Upper lobe of left lung (tissue), 6 donors: Measurements from ENCODE around the gene STK11. TPM values are rescaled to one million over a fixed set of nuclear protein-coding genes. Genes with fewer than 3 reads are reported as not detected.

ENCODE experiments used
- ATAC-seq, 2 donors: fragments of 200-7000 bp; cut with Tn5 transposase; one replicate each; pipeline ENCODE4 v1.9.1; 2022; ENCODE audit warnings: mild to moderate bottlenecking in 2 of 2, moderate library complexity in 2 of 2; ENCODE audit not compliant: low FRiP score in 2 of 2
- DNase-seq, 2 donors: peaks; one replicate each; pipeline ENCODE4 v3.0.0-alpha.2; 2019 to 2020
- H3K27ac ChIP-seq, 4 donors: fragments of 200-600 bp; sonication (generic); one replicate each; pipeline ENCODE4 v1.5.1; 2016 to 2019
- H3K27me3 ChIP-seq, 4 donors: fragments of 200-600 bp; sonication (generic); one replicate each; pipeline ENCODE4 v1.5.1; 2017 to 2019
- H3K36me3 ChIP-seq, 4 donors: fragments of 200-600 bp; sonication (generic); one replicate each; pipeline ENCODE4 v1.5.1; 2016 to 2019
- H3K4me1 ChIP-seq, 4 donors: fragments of 200-600 bp; sonication (generic); one replicate each; pipeline ENCODE4 v1.5.1; 2018 to 2019
- H3K4me3 ChIP-seq, 4 donors: fragments of 200-600 bp; sonication (generic); one replicate each; pipeline ENCODE4 v1.5.1; 2017 to 2019; ENCODE audit warnings: mild to moderate bottlenecking in 2 of 4, moderate library complexity in 1 of 4
- H3K9me3 ChIP-seq, 4 donors: fragments of 200-600 bp; sonication (generic); one replicate each; pipeline ENCODE4 v1.5.1; 2018 to 2019
- EP300 ChIP-seq, 4 donors: sonication (generic); formaldehyde crosslinking; IDR thresholded peaks; one replicate each; pipeline ENCODE4 v1.5.1; 2017; ENCODE audit warnings: antibody characterized with exemption in 4 of 4, control low read depth in 2 of 4
- POLR2A ChIP-seq, 4 donors: fragments of 450-650 bp; IDR thresholded peaks; one replicate each; pipeline ENCODE4 v1.5.1; 2016 to 2017; ENCODE audit warnings: antibody characterized with exemption in 4 of 4, mild to moderate bottlenecking in 2 of 4
- POLR2AphosphoS5 ChIP-seq, 2 donors: sonication (generic); formaldehyde crosslinking; IDR thresholded peaks; one replicate each; pipeline ENCODE4 v1.5.1; 2017; ENCODE audit warnings: antibody characterized with exemption in 2 of 2
- WGBS, 2 donors: methylation state at CpG; one replicate each; pipeline ENCODE4 v1.1.5; 2017 to 2018; 5-methylcytosine and 5-hydroxymethylcytosine counted together
- total RNA-seq, 6 donors: library from RNA; depleted of rRNA in 4 of 6; stranded (reverse); fragments of >200 nt in 4 of 6; gene quantifications; one replicate each; pipeline versions ENCODE4 v1.1.0 to v1.2.1, GENCODE V29; 2016 to 2021
- TF ChIP-seq, protein P1 (sequence below), 6 experiments: fragments of 450-650 bp in 4 of 6; fragments of 200-600 bp in 2 of 6; sonication (generic) in 2 of 6; IDR thresholded peaks; one replicate each; pipeline ENCODE4 v1.5.1; 2016 to 2019; ENCODE audit warnings: antibody characterized with exemption in 6 of 6
- donor health status: DM: no; HTN: no; CAD: no; lungs with moderate emphysema.
- donor health status: DM: no; HTN: yes; CAD: no; lungs with severe emphysema.

The STK11 gene
- total RNA-seq, 6 donors from 2014 or later, result 50.2 to 168 (median 63.2) TPM

- ATAC-seq (no peak), DNase-seq (peak in 1 of 2 donors; percentile 84)
- H3K4me3 ChIP-seq, result no peak overlapping the region
- TF ChIP-seq, protein P1, sequence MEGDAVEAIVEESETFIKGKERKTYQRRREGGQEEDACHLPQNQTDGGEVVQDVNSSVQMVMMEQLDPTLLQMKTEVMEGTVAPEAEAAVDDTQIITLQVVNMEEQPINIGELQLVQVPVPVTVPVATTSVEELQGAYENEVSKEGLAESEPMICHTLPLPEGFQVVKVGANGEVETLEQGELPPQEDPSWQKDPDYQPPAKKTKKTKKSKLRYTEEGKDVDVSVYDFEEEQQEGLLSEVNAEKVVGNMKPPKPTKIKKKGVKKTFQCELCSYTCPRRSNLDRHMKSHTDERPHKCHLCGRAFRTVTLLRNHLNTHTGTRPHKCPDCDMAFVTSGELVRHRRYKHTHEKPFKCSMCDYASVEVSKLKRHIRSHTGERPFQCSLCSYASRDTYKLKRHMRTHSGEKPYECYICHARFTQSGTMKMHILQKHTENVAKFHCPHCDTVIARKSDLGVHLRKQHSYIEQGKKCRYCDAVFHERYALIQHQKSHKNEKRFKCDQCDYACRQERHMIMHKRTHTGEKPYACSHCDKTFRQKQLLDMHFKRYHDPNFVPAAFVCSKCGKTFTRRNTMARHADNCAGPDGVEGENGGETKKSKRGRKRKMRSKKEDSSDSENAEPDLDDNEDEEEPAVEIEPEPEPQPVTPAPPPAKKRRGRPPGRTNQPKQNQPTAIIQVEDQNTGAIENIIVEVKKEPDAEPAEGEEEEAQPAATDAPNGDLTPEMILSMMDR (IDR thresholded peaks at IDR 0.05), result no peak
- no peak for TF ChIP-seq POLR2A (IDR thresholded peaks at IDR 0.05)
- TF ChIP-seq POLR2AphosphoS5 (IDR thresholded peaks at IDR 0.05), result no peak
- no peak for TF ChIP-seq EP300 (IDR thresholded peaks at IDR 0.05)
- peaks cover 0 to 26% (median 16%) of the 10 kb centered on the region in 4 donors for H3K36me3 ChIP-seq
- 93 to 94% methylated on average over 59 to 60 of the region's 69 CpGs for WGBS, 2 donors
- no peak overlapping the region for H3K27ac ChIP-seq
- H3K4me1 ChIP-seq, result peaks cover 37 to 67% (median 48%) of the 10 kb centered on the region in 4 donors
- H3K27me3 ChIP-seq, result no peaks in the 10 kb centered on the region
- H3K9me3 ChIP-seq, result no peaks in the 10 kb centered on the region
These were observed 47.4 kb upstream of the STK11 start for GRCh38 chr19:1157931-1158884.

DNA sequence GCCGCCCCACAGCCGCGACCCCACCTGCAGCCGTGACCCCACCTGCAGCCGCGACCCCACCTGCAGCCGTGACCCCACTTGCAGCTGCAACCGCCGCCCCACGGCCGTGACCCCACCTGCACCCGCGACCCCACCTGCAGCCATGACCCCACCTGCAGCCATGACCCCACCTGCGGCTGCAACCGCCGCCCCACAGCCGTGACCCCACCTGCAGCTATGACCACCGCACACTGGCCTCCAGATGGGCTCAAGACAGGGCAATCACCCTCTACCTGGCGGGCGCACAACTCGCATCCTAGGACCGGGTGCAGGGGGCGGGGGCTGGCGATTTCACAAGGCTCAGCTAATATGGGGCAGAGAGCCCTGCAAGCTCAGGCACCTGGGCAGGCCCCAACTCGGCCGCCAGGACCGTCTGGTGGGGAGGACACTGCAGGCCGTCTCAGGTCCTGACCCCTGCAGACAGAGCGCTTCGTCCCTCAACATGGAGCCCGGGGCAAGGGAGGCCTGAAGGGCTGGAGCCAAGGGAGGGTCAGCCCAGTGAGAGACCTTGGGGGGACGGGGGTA lies 46.6 kb upstream of the STK11 start:
- no peak overlapping the region for H3K27ac ChIP-seq
- H3K27me3 ChIP-seq, result no peaks in the 10 kb centered on the region
- DNase-seq (peak in 1 of 2 donors; percentile 80), ATAC-seq (no peak)
- H3K36me3 ChIP-seq, result peaks cover 0 to 21% (median 11%) of the 10 kb centered on the region in 4 donors
- H3K9me3 ChIP-seq, result no peaks in the 10 kb centered on the region
- peaks cover 37 to 67% (median 43%) of the 10 kb centered on the region in 4 donors for H3K4me1 ChIP-seq
- WGBS, 2 donors, result 91 to 93% methylated on average over 17 to 30 of the region's 32 CpGs
- TF ChIP-seq, protein P1 (IDR thresholded peaks at IDR 0.05), result no peak
- TF ChIP-seq EP300 (IDR thresholded peaks at IDR 0.05) (no peak), POLR2A (IDR thresholded peaks at IDR 0.05) (no peak), POLR2AphosphoS5 (IDR thresholded peaks at IDR 0.05) (no peak)
- H3K4me3 ChIP-seq, result no peak overlapping the region

DNA sequence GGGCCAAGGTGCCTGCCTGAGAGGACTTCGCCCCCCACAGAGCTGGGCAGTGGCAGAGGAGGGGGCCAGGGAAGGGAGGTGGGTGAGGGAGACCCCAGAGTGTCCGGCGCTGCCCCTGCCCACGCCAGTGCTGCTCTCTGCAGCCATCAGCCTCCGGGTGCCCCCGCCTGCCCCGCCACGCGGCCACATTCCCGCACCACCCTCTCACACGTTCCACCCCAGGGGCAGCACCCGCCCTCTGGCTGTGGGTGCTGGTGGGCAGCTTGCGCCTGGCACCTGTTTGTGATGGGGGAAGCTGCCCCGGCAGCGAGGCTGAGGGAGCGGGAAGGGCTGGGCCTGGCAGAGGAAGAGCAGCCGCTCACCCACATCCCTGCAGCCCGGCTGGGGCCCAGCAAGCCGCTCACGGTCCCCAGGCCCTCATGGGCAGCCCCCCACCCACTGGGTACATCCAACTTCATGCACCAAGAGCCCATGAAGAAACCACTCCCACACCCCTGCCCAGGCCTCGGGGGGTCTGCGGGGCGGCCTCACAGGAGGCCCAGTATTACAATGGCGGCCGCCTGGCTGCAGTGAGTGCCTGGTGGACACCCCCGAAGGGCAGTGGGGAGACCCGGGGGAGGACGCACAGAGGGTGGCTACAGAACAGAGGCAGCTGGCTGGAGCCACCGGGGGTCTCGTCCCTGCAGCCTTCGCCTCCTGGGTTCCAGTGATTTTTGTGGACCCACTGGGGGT lies 45.5 kb upstream of the STK11 start:
- Histone ChIP-seq H3K27me3 (no peaks in the 10 kb centered on the region), H3K27ac (peak overlapping the region in 3 of 4 donors; percentile 30 to 42 (median 37)), H3K9me3 (no peaks in the 10 kb centered on the region), H3K4me1 (peaks cover 29 to 61% (median 36%) of the 10 kb centered on the region in 4 donors), H3K4me3 (no peak overlapping the region), H3K36me3 (peaks cover 0 to 19% (median 9%) of the 10 kb centered on the region in 4 donors)
- DNase-seq, result peak in 1 of 2 donors; percentile 79
- TF ChIP-seq, protein P1 (IDR thresholded peaks at IDR 0.05), result no peak
- TF ChIP-seq POLR2A (IDR thresholded peaks at IDR 0.05), result no peak
- TF ChIP-seq POLR2AphosphoS5 (IDR thresholded peaks at IDR 0.05), result no peak
- TF ChIP-seq EP300 (IDR thresholded peaks at IDR 0.05), result no peak
- WGBS, 2 donors, result 80 to 91% methylated on average over 8 to 18 of the region's 31 CpGs
- ATAC-seq, result no peak

DNA sequence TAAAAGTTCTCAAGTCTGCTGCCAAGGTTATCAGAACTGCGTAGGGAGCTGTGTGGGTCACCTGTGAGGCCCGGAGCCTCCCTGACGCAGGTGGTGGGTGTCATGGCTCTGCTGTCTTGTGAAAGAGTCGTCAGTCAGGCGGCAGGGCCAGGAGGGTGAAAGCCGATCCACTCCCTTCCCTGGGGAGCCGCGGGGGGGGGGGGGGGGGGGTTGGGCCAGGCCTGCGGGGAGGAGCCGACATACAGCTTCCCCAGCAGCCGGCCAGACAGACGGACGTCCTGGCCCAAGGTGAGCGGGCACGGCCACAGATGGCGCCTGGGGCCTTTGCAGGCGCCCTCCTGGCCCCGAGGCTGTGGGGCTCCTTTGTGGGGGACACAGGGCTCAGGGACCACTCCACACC lies 43.9 kb upstream of the STK11 start:
- ATAC-seq, result peak in 1 of 2 donors; percentile 70

More for the DNA sequence above, 43.9 kb upstream of the STK11 start:
- peaks cover 0 to 20% (median 10%) of the 10 kb centered on the region in 4 donors for H3K36me3 ChIP-seq
- peak; percentile 80 to 85 for DNase-seq
- no peak for TF ChIP-seq POLR2A (IDR thresholded peaks at IDR 0.05)
- H3K4me1 ChIP-seq, result peaks cover 17 to 55% (median 26%) of the 10 kb centered on the region in 4 donors
- no peak overlapping the region for H3K4me3 ChIP-seq
- 54% methylated on average over 14 of the region's 18 CpGs; no CpG with 5 or more reads in 1 of the 2 donors for WGBS, 2 donors
- no peaks in the 10 kb centered on the region for H3K9me3 ChIP-seq
- H3K27me3 ChIP-seq, result no peaks in the 10 kb centered on the region
- peak overlapping the region; percentile 48 to 72 (median 64) for H3K27ac ChIP-seq
